ENCODE results near the gene STT3A. TPM values are rescaled to one million over a fixed set of nuclear protein-coding genes. Genes with fewer than 3 reads are reported as not detected.

STT3A gene
- polyA plus RNA-seq, 1 donor (not counting 4 experiments of a cell fraction or from before 2014, with no cell fraction given), result 183 TPM

- H2AFZ ChIP-seq (ENCODE audit: control insufficient read depth, low read length), result no peak overlapping the region
- TF ChIP-seq CTCF (optimal IDR thresholded peaks at IDR 0.05 in 1 of 3, IDR thresholded peaks at IDR 0.05 in 1 of 3, conservative IDR thresholded peaks at IDR 0.05 in 1 of 3; ENCODE audit: extremely low read depth in 1 of 3, insufficient read depth in 2 of 3, low read length in 3 of 3) (no peak), EZH2 (IDR thresholded peaks at IDR 0.05; ENCODE audit: low read length) (no peak)
- no peak overlapping the region for H3K4me3 ChIP-seq (ENCODE audit: control insufficient read depth in 2 of 3, extremely low read depth in 1 of 3, insufficient read depth in 2 of 3, low read depth in 1 of 3, low read length in 3 of 3)
- H3K9me1 ChIP-seq (ENCODE audit: control insufficient read depth, extremely low read depth, insufficient read depth, low read length), result no peaks in the 10 kb centered on the region
- FAIRE-seq (no peak), DNase-seq (ENCODE audit: low read depth, low spot score) (no peak)
- H3K27ac ChIP-seq (ENCODE audit: control insufficient read depth, insufficient read depth, low read length), result no peak overlapping the region
- dilution Hi-C loops (cut with MboI; ENCODE audit: extremely low pct_ligation_motif_present, low sequenced_read_pairs), result no loop called here
- H3K9ac ChIP-seq (ENCODE audit: control insufficient read depth, extremely low read depth, insufficient read depth, low read length), result no peak overlapping the region
- H3K9me3 ChIP-seq (ENCODE audit: control insufficient read depth, low read depth, low read length), result no peaks in the 10 kb centered on the region
- H4K20me1 ChIP-seq (ENCODE audit: control insufficient read depth, extremely low read depth, insufficient read depth, low read length), result no peaks in the 10 kb centered on the region
- H3K4me2 ChIP-seq (ENCODE audit: control insufficient read depth, extremely low read depth, insufficient read depth, low read depth, low read length), result no peak overlapping the region
- no peaks in the 10 kb centered on the region for H3K79me2 ChIP-seq (ENCODE audit: control insufficient read depth, insufficient read depth, low read length)
- no peaks in the 10 kb centered on the region for H3K4me1 ChIP-seq (ENCODE audit: control insufficient read depth, extremely low read depth, insufficient read depth, low read length)
- H3K36me3 ChIP-seq (ENCODE audit: control insufficient read depth in 2 of 2, extremely low read depth in 1 of 2, insufficient read depth in 2 of 2, low read length in 2 of 2), result peaks cover 0 to 4% of the 10 kb centered on the region in 2 experiments
- H3K27me3 ChIP-seq (ENCODE audit: control insufficient read depth, extremely low read depth, insufficient read depth, low read length), result no peaks in the 10 kb centered on the region
Observed at GRCh38 chr11:125671561-125671960, 78.9 kb downstream of the STT3A start.

Small RNAs within 50 kb of the gene (small RNA-seq; reads per million reads assigned to genes)
- gene RNU2-35P (ENCODE audit: insufficient read length in 3 of 3, low read depth in 3 of 3, low replicate concordance in 1 of 3) (0 reads per million in 3 experiments), gene RNU6-1156P (ENCODE audit: insufficient read length in 3 of 3, low read depth in 3 of 3, low replicate concordance in 1 of 3) (0 reads per million in 3 experiments)

Other genes starting within 250 kb of the STT3A start
- 112 to 300 TPM (median 182 TPM) in 3 replicates for gene FEZ1, start 96.6 kb upstream of the STT3A start, polyA plus RNA-seq
- 215 to 307 TPM (median 263 TPM) in 3 replicates for gene EI24, start 23.4 kb upstream of the STT3A start, polyA plus RNA-seq
- 13.4 to 38.2 TPM (median 25.8 TPM) in 3 replicates for gene CHEK1, start 32.3 kb downstream of the STT3A start, polyA plus RNA-seq
- gene ACRV1, start 88.0 kb downstream of the STT3A start, polyA plus RNA-seq, result not detected in 3 replicates
- not detected in 3 replicates for gene PATE1, start 153.4 kb downstream of the STT3A start, polyA plus RNA-seq
- gene PATE2, start 186.0 kb downstream of the STT3A start, polyA plus RNA-seq, result not detected in 3 replicates
- not detected in 3 replicates for gene PATE3, start 195.3 kb downstream of the STT3A start, polyA plus RNA-seq
- gene PATE4, start 240.5 kb downstream of the STT3A start, polyA plus RNA-seq, result not detected in 3 replicates